ENCODE results near the gene HERPUD1. TPM values are rescaled to one million over a fixed set of nuclear protein-coding genes. Genes with fewer than 3 reads are reported as not detected.
A peak's percentile ranks its signal among the peaks of the same experiment; 100 is the strongest.

The HERPUD1 gene
- total and polyA plus RNA-seq, 2 of the 8 experiments (the other 6 are each of a cell fraction or from before 2014, with no cell fraction given): 23.3 to 34.7 TPM

GRCh38 chr16:56988161-56988947 lies 56.4 kb downstream of the HERPUD1 start:
- Histone ChIP-seq H2BK20ac (ENCODE audit: low read length) (no peak overlapping the region; the same call in 1 of the 2 replicates), H4K91ac (replicated peaks; ENCODE audit: insufficient read length, low read length) (peak overlapping the region; percentile 51), H3K23ac (ENCODE audit: insufficient read length) (no peak overlapping the region), H3K18ac (ENCODE audit: extremely low read depth, low read length) (no peak overlapping the region; the same call in 1 of the 2 replicates), H3K36me3 (ENCODE audit: control insufficient read depth in 2 of 4, insufficient read depth in 4 of 4, low read length in 3 of 4) (no peaks in the 10 kb centered on the region), H3K79me2 (ENCODE audit: control insufficient read depth in 1 of 2, insufficient read depth in 2 of 2, low read length in 2 of 2) (no peaks in the 10 kb centered on the region), H3K79me1 (ENCODE audit: low read depth, low read length) (no peaks in the 10 kb centered on the region), H2BK120ac (replicated peaks; ENCODE audit: low read depth, low read length) (no peak overlapping the region), H3K56ac (replicated peaks; ENCODE audit: insufficient read length, low read depth, low read length) (no peak overlapping the region), H3K14ac (ENCODE audit: insufficient read length) (no peak overlapping the region), H3K9ac (replicated peaks in 1 of 4; ENCODE audit: extremely low read depth in 1 of 4, low read depth in 3 of 4, low read length in 3 of 4) (no peak overlapping the region), H2AFZ (ENCODE audit: low read length) (peak overlapping the region; percentile 94; the same call in 1 of the 2 replicates), H2BK5ac (ENCODE audit: low read depth, low read length) (no peak overlapping the region), H3K27me3 (replicated peaks in 1 of 4; ENCODE audit: control insufficient read depth in 3 of 4, extremely low read depth in 1 of 4, insufficient read depth in 3 of 4, low read length in 3 of 4) (peaks cover 0 to 33% (median 24%) of the 10 kb centered on the region in 4 experiments; a peak in 6 of 7 replicates), H3K4me1 (replicated peaks in 1 of 4; ENCODE audit: control insufficient read depth in 3 of 4, insufficient read depth in 4 of 4, low read length in 3 of 4) (peaks cover 0 to 5% (median 3%) of the 10 kb centered on the region in 4 experiments; a peak in 3 of 7 replicates), H4K8ac (ENCODE audit: extremely low read depth, insufficient read depth, low read length) (no peak overlapping the region; the same call in 1 of the 2 replicates), H3K23me2 (ENCODE audit: low read depth, low read length) (peaks cover 8% of the 10 kb centered on the region; the same call in 1 of the 2 replicates), H3K9me3 (ENCODE audit: insufficient read depth in 2 of 2, low read depth in 1 of 2, low read length in 1 of 2) (no peaks in the 10 kb centered on the region), H2BK12ac (ENCODE audit: low read depth, low read length) (peak overlapping the region; percentile 5; the same call in 1 of the 2 replicates), H3K4me2 (ENCODE audit: insufficient read depth in 1 of 2, low read depth in 2 of 2, low read length in 2 of 2) (peak overlapping the region; percentile 76 to 93), H2AK5ac (ENCODE audit: low read depth, low read length) (no peak overlapping the region), H4K5ac (ENCODE audit: insufficient read length, low read depth, low read length) (no peak overlapping the region), H2BK15ac (ENCODE audit: low read length) (0 out of 2 replicates have a peak overlapping the region, but pooled peaks have one; percentile 2), H3K4ac (replicated peaks; ENCODE audit: insufficient read length, low read depth, low read length) (no peak overlapping the region), H3K4me3 (ENCODE audit: extremely low read depth in 1 of 4, insufficient read depth in 2 of 4, low read depth in 3 of 4, low read length in 4 of 4) (peak overlapping the region; percentile 43 to 78 (median 56); a peak in 5 of 8 replicates), H3K27ac (ENCODE audit: low read depth, low read length) (no peak overlapping the region), H4K20me1 (replicated peaks in 1 of 2; ENCODE audit: control insufficient read depth in 1 of 2, insufficient read depth in 2 of 2, low read length in 2 of 2) (no peaks in the 10 kb centered on the region)
- FAIRE-seq (no peak), DNase-seq (ENCODE audit: low read depth in 1 of 2, low spot score in 2 of 2) (no peak)
- ChIA-PET POLR2A (ENCODE audit: partially characterized antibody) (interaction anchor here (0.5 kb wide), 1 partner anchor 260 kb away, joined by 3 read pairs; no protein-coding TSS in a partner anchor), CTCF (ENCODE audit: partially characterized antibody) (interaction anchor here (0.7 to 2.7 kb wide), 4 partner anchors 11 to 23 kb away, joined by 3 to 13 read pairs (median 4); no protein-coding TSS in a partner anchor)
- WGBS, 2 experiments (ENCODE audit: extremely low coverage in 1 of 2, insufficient coverage in 1 of 2, insufficient read length in 1 of 2, insufficient replicate concordance in 2 of 2, low coverage in 1 of 2, low lambda C conversion rate in 2 of 2, missing lambda C conversion rate in 1 of 2): 83% methylated on average over 6 of the region's 6 CpGs; no CpG with 5 or more reads in 1 of the 2 experiments
- TF ChIP-seq CBX5 (IDR thresholded peaks at IDR 0.05; ENCODE audit: low read depth, low read length) (no peak), RAD21 (IDR thresholded peaks at IDR 0.05 in 1 of 2, conservative IDR thresholded peaks at IDR 0.05 in 1 of 2; ENCODE audit: low read depth in 2 of 2, low read length in 2 of 2) (no peak), TEAD4 (IDR thresholded peaks at IDR 0.05; ENCODE audit: low read depth, low read length) (no peak), POU5F1 (IDR thresholded peaks at IDR 0.05; ENCODE audit: low read depth, low read length) (no peak), POLR2AphosphoS5 (IDR thresholded peaks at IDR 0.05; ENCODE audit: low read depth, low read length) (no peak), ZNF274 (IDR thresholded peaks at IDR 0.05; ENCODE audit: borderline replicate concordance, extremely low read depth, low read length) (no peak), BCL11A (IDR thresholded peaks at IDR 0.05; ENCODE audit: low read depth in 2 of 2, low read length in 2 of 2) (no peak), PHF8 (conservative IDR thresholded peaks at IDR 0.05; ENCODE audit: low read depth, low read length) (no peak), EP300 (IDR thresholded peaks at IDR 0.05; ENCODE audit: borderline replicate concordance in 1 of 2, low read depth in 2 of 2, low read length in 2 of 2) (no peak), KDM4A (IDR thresholded peaks at IDR 0.05; ENCODE audit: low read depth, low read length, severe bottlenecking) (no peak), BACH1 (IDR thresholded peaks at IDR 0.05; ENCODE audit: low read length) (no peak)
